MCF 10A (cell line): ENCODE measurements around the gene CPNE7. TPM values are rescaled to one million over a fixed set of nuclear protein-coding genes. Genes with fewer than 3 reads are reported as not detected.

Experiments used
- BruUV-seq: library from RNA; stranded (reverse); fragments of 400-500 nt; replicated peaks from 2 replicates; lab custom pipeline; 2021; lab: Mats Ljungman, UMichigan
- CTCF ChIA-PET: fragments of 300-600 bp; sonication (Branson Sonifier 250); formaldehyde crosslinking; extraction: SDS; loops from one replicate; lab custom pipeline; 2021; ENCODE audit warnings: antibody characterized with exemption, inconsistent platforms; lab: Yijun Ruan, JAX
- POLR2A ChIA-PET: fragments of 300-600, 350-650 bp; sonication (Branson Sonifier 250); formaldehyde crosslinking; extraction: SDS; loops from one replicate; lab custom pipeline; 2020; ENCODE audit warnings: antibody characterized with exemption, inconsistent platforms; lab: Yijun Ruan, JAX
- DNase-seq: peaks from one replicate; pipeline ENCODE4 v3.0.0-alpha.2; 2018; ENCODE audit not compliant: unreplicated experiment
- H3K27ac Mint-ChIP-seq: one replicate; pipeline ENCODE4 v1.8.0; 2022; ENCODE audit warnings: mild to moderate bottlenecking, low read depth, mixed read lengths; ENCODE audit not compliant: unreplicated experiment
- H3K27me3 Mint-ChIP-seq: one replicate; pipeline ENCODE4 v1.8.0; 2022; ENCODE audit warnings: mixed read lengths; ENCODE audit not compliant: insufficient read depth, unreplicated experiment
- H3K36me3 Mint-ChIP-seq: one replicate; pipeline ENCODE4 v1.8.0; 2022; ENCODE audit warnings: mild to moderate bottlenecking, moderate library complexity, mixed read lengths; ENCODE audit not compliant: insufficient read depth, unreplicated experiment
- H3K4me1 Mint-ChIP-seq: one replicate; pipeline ENCODE4 v1.8.0; 2022; ENCODE audit warnings: mixed read lengths; ENCODE audit not compliant: insufficient read depth, unreplicated experiment
- H3K4me3 Mint-ChIP-seq: one replicate; pipeline ENCODE4 v1.8.0; 2022; ENCODE audit warnings: mild to moderate bottlenecking, moderate library complexity, mixed read lengths; ENCODE audit not compliant: unreplicated experiment
- H3K9me3 Mint-ChIP-seq: one replicate; pipeline ENCODE4 v1.8.0; 2022; ENCODE audit warnings: mixed read lengths; ENCODE audit not compliant: unreplicated experiment
- intact Hi-C: fragments of 100-400 bp; cut with micrococcal nuclease; formaldehyde crosslinking; loops from 2 replicates; pipeline ENCODE4 v1.14.1; 2022
- total RNA-seq: library from RNA; stranded (reverse); gene quantifications from 2 replicates; pipeline ENCODE4 v1.2.3, GENCODE V29; 2022
- TF ChIP-seq, protein P1 (sequence below): fragments of 200-600 bp; IDR thresholded peaks from one replicate; pipeline ENCODE4 v1.8.0; 2022; ENCODE audit warnings: antibody characterized with exemption, mild to moderate bottlenecking; ENCODE audit not compliant: unreplicated experiment

CPNE7 gene
- total RNA-seq, 1 experiment from 2014 or later = 86.8 TPM

DNA sequence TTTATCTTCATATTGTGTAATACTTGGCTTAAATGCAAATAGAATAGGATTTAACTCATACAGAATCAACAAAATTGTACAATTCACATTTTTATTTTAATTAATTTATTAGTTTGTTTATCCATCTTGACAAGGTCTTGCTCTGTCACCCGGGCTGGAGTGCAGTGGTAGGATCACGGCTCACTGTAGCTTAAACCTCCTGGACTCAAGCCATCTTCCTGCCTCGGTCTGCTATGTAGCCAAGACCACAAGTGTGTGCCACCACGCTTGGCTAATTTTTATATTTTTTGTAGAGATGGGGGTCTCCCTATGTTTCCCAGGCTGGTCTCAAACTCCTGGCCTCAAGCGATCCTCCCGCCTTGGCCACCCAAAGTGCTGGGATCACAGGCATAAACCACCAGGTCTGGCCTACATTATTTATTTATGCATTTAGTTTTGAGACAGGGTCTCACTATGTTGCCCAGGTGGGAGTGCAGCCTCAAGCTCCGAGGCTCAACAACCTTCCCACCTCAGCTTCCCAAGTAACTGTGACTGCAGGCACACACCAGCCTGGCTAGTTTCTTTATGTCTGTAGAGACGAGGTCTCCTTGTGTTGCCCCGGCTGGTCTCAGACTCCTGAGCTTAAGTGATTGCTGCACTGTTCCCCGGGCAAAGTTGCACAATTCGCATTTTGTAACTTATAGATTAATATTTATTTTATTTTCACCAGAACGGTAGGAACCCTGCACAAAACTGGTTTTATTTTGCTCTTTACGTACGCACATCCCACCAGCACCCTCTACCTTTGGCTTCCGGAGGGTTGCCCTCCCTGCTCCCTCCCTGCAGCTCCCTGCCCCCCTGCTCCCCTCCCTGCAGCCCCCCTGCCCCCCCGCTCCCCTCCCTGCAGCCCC lies 42.8 kb downstream of the CPNE7 start:
- peaks cover 24% of the 10 kb centered on the region for H3K27me3 Mint-ChIP-seq
- no TSS peak for BruUV-seq
- ChIA-PET CTCF (interaction anchor here (0.6 kb wide), 1 partner anchor 66 kb away, joined by 4 read pairs; no protein-coding TSS in a partner anchor), POLR2A (no interaction called here)
- TF ChIP-seq, protein P1, sequence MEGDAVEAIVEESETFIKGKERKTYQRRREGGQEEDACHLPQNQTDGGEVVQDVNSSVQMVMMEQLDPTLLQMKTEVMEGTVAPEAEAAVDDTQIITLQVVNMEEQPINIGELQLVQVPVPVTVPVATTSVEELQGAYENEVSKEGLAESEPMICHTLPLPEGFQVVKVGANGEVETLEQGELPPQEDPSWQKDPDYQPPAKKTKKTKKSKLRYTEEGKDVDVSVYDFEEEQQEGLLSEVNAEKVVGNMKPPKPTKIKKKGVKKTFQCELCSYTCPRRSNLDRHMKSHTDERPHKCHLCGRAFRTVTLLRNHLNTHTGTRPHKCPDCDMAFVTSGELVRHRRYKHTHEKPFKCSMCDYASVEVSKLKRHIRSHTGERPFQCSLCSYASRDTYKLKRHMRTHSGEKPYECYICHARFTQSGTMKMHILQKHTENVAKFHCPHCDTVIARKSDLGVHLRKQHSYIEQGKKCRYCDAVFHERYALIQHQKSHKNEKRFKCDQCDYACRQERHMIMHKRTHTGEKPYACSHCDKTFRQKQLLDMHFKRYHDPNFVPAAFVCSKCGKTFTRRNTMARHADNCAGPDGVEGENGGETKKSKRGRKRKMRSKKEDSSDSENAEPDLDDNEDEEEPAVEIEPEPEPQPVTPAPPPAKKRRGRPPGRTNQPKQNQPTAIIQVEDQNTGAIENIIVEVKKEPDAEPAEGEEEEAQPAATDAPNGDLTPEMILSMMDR = no peak
- H3K9me3 Mint-ChIP-seq = no peaks in the 10 kb centered on the region
- H3K36me3 Mint-ChIP-seq = no peaks in the 10 kb centered on the region
- peak; percentile 44 for DNase-seq
- no peak overlapping the region for H3K4me3 Mint-ChIP-seq
- H3K4me1 Mint-ChIP-seq = peaks cover 7% of the 10 kb centered on the region
- intact Hi-C loops = no loop called here
- no peak overlapping the region for H3K27ac Mint-ChIP-seq

DNA sequence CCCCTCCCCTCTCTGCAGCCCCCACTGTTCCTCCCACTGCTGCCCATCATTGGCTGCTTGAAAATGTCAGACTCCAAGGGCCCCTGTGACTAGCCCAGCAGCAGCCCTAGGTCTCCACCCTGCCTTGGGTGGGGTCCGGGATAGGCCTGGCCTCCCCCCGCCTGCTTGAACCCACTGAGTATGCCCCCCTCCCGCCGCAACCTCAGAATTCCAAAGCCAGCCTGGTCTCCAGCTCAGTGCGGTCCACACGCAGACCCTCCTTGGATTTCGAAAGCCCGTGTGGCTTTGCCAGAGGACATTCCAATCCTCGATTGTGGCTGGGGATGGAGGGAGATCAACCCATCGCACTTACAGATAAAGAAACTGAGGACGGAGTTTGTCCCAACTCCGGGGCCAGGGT lies 44.3 kb downstream of the CPNE7 start:
- POLR2A ChIA-PET = interaction anchor here (1.3 kb wide), 1 partner anchor 20 kb away, joined by 3 read pairs; no protein-coding TSS in a partner anchor
- TF ChIP-seq, protein P1 = no peak
- Mint-ChIP-seq H3K4me3 (no peak overlapping the region), H3K27ac (no peak overlapping the region), H3K27me3 (peaks cover 38% of the 10 kb centered on the region), H3K36me3 (no peaks in the 10 kb centered on the region), H3K9me3 (no peaks in the 10 kb centered on the region), H3K4me1 (peaks cover 7% of the 10 kb centered on the region)
- no peak for DNase-seq
- CTCF ChIA-PET = interaction anchor here (0.6 kb wide), 1 partner anchor 33 kb away, joined by 4 read pairs; no protein-coding TSS in a partner anchor
- intact Hi-C loops = no loop called here
- BruUV-seq = no TSS peak

DNA sequence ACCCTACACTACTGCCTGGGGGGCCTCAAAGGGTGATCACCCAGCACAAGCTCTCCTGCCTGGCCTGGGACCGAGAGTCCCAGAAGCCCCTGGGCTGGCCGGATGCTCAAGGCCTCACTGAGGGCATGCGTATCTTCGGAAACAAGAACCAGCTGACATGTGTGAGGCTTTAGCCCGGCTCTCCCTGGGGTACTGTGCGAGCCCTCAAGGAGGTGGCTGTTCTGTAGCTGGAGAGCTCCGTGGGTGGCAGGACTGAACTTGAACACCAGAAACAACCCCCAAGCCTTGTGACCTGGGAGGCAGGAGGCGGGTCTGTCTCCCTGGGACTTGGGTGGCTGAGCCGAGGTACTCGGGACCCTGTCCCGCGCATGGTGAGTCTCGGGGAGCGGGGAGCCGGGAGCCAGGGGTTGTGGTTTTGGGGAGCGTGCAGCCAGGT lies 44.9 kb downstream of the CPNE7 start:
- no peak for DNase-seq
- TF ChIP-seq, protein P1 = no peak
- Mint-ChIP-seq H3K27ac (no peak overlapping the region), H3K4me3 (no peak overlapping the region), H3K27me3 (peaks cover 44% of the 10 kb centered on the region), H3K9me3 (no peaks in the 10 kb centered on the region), H3K36me3 (no peaks in the 10 kb centered on the region), H3K4me1 (peaks cover 7% of the 10 kb centered on the region)
- no TSS peak for BruUV-seq
- ChIA-PET POLR2A (interaction anchor here (1.3 kb wide), 1 partner anchor 20 kb away, joined by 3 read pairs; no protein-coding TSS in a partner anchor), CTCF (interaction anchor here (0.5 to 0.6 kb wide), 4 partner anchors 19 to 559 kb away, joined by 3 to 4 read pairs (median 3); no protein-coding TSS in a partner anchor)
- intact Hi-C loops = no loop called here

DNA sequence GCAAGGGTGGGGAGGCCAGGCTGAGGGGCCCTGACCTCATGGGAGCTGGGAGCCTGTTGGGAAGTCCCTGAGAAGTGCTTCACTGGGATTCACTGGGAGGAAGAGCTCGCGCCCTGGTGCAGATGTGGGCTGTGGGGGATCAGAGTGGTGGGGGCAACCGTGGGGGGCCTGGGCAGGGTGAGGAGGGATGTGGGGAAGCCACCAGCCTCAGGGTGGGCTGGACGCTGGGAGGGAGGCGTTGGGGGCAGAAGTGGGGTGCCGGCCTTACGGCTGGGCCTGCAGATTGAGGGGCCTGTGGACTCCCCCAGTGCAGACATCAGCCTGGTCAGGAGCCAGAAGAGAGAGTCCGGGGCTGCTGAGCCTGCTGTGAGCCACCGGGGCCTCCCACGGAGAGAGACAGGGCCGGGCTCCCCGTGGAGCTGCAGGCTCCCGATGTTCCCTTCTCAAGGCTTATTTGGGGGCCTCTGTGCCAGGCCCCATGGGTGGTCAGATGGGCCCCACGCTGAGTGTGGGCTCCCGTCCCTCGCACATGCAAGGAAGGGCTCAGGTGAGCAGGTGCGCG lies 45.7 kb downstream of the CPNE7 start:
- Mint-ChIP-seq H3K4me1 (peaks cover 7% of the 10 kb centered on the region), H3K36me3 (no peaks in the 10 kb centered on the region), H3K9me3 (no peaks in the 10 kb centered on the region), H3K27ac (peak overlapping the region; percentile 18), H3K4me3 (no peak overlapping the region), H3K27me3 (peaks cover 49% of the 10 kb centered on the region)
- BruUV-seq = no TSS peak
- ChIA-PET CTCF (interaction anchor here (0.5 to 0.6 kb wide), 4 partner anchors 19 to 560 kb away, joined by 3 read pairs; no protein-coding TSS in a partner anchor), POLR2A (no interaction called here)
- intact Hi-C loops = no loop called here
- no peak for DNase-seq
- TF ChIP-seq, protein P1 = no peak
